PFSK-1 (cell line): Measurements from ENCODE around the gene LST1.

Source experiments
- FOXP2 ChIP-seq: optimal IDR thresholded peaks from 2 replicates; pipeline ENCODE3; 2011; ENCODE audit warnings: borderline replicate concordance, control low read depth, inconsistent platforms; ENCODE audit not compliant: insufficient read depth; ENCODE audit errors: extremely low read length, extremely low read depth
- POLR2AphosphoS5 ChIP-seq: IDR thresholded peaks from 2 replicates; pipeline ENCODE4 v1.6.1; 2012; ENCODE audit warnings: low read depth, mild to moderate bottlenecking, control low read depth, low read length, moderate library complexity
- REST ChIP-seq, 2 experiments: IDR thresholded peaks; 2 replicates each; pipeline versions ENCODE4 v1.6.1 to v1.8.0; 2011 to 2012; ENCODE audit warnings: low read depth in 2 of 2, low read length in 2 of 2, control low read depth in 1 of 2, inconsistent platforms in 1 of 2, mild to moderate bottlenecking in 1 of 2, moderate library complexity in 1 of 2; ENCODE audit not compliant: insufficient read depth in 1 of 2
- SIN3A ChIP-seq: IDR thresholded peaks from 2 replicates; pipeline ENCODE4 v1.6.1; 2012; ENCODE audit warnings: mild to moderate bottlenecking, low read length, moderate library complexity, borderline replicate concordance; ENCODE audit not compliant: insufficient read depth
- TAF1 ChIP-seq: IDR thresholded peaks from 2 replicates; pipeline ENCODE4 v1.6.1; 2012; ENCODE audit warnings: low read length, control low read depth, borderline replicate concordance; ENCODE audit not compliant: insufficient read depth

LST1 gene

GRCh38 chr6:31568537-31568961 is 17.5 kb upstream of the LST1 start:
- TF ChIP-seq SIN3A (no peak), POLR2AphosphoS5 (no peak), TAF1 (no peak), REST (IDR thresholded peaks at IDR 0.05; ENCODE audit: insufficient read depth in 1 of 2, low read depth in 2 of 2, low read length in 2 of 2) (no peak)

GRCh38 chr6:31569861-31570536 is 16.1 kb upstream of the LST1 start:
- TF ChIP-seq SIN3A, result no peak
- no peak for TF ChIP-seq FOXP2
- no peak for TF ChIP-seq POLR2AphosphoS5
- TF ChIP-seq REST (IDR thresholded peaks at IDR 0.05; ENCODE audit: insufficient read depth in 1 of 2, low read depth in 2 of 2, low read length in 2 of 2), result no peak
- no peak for TF ChIP-seq TAF1

- TF ChIP-seq POLR2AphosphoS5, result no peak
- no peak for TF ChIP-seq SIN3A
- TF ChIP-seq FOXP2, result no peak
- no peak for TF ChIP-seq REST (IDR thresholded peaks at IDR 0.05; ENCODE audit: insufficient read depth in 1 of 2, low read depth in 2 of 2, low read length in 2 of 2)
- no peak for TF ChIP-seq TAF1
Measured at GRCh38 chr6:31572041-31572911, 13.8 kb upstream of the LST1 start, which contains the start of gene LTA. TSS of gene LTA (plus strand) at chr6:31572289. CDS start at chr6:31572743, 454 bp downstream.

GRCh38 chr6:31573239-31574105 is 12.6 kb upstream of the LST1 start:
- no peak for TF ChIP-seq SIN3A
- TF ChIP-seq TAF1, result no peak
- no peak for TF ChIP-seq REST (IDR thresholded peaks at IDR 0.05; ENCODE audit: insufficient read depth in 1 of 2, low read depth in 2 of 2, low read length in 2 of 2)
- no peak for TF ChIP-seq FOXP2
- TF ChIP-seq POLR2AphosphoS5, result no peak
